Ramos (cell line): ENCODE data around the gene ZNG1C.
"Not testable (repeated sequence)": the region's sequence is repeated elsewhere in the genome, so short reads cannot be mapped to it uniquely, and the experiment has no call there.

Experiments used
- in situ Hi-C: fragments of 300-500 bp; cut with MboI; formaldehyde crosslinking; loops from one replicate; pipeline ENCODE4 v1.14.3; 2022; ENCODE audit warnings: low sequenced_read_pairs; ENCODE audit not compliant: unreplicated experiment

Gene ZNG1C

GRCh38 chr9:68342265-68343025 is 100.7 kb downstream of the ZNG1C start:
- in situ Hi-C loops: not testable (repeated sequence)

- in situ Hi-C loops: not testable (repeated sequence)
Measured at GRCh38 chr9:68343242-68343641, 101.5 kb downstream of the ZNG1C start.

GRCh38 chr9:68343992-68344391 is 102.2 kb downstream of the ZNG1C start:
- in situ Hi-C loops: not testable (repeated sequence)
